RCC 7860 (cell line): Measurements from ENCODE around the gene LRCH1.

Experiments
- DNase-seq: peaks from one replicate; pipeline ENCODE4 v3.0.0-alpha.2; 2015; ENCODE audit warnings: low spot score
- FAIRE-seq: peaks from 2 replicates; lab custom pipeline; 2012; peaks lifted over from hg19 to GRCh38; lab: Jason Lieb, UNC

LRCH1 gene

GRCh38 chr13:46632176-46632575 is 79.2 kb downstream of the LRCH1 start:
- FAIRE-seq (no peak), DNase-seq (no peak)

GRCh38 chr13:46633416-46633815 is 80.4 kb downstream of the LRCH1 start:
- FAIRE-seq (peak; percentile 83), DNase-seq (peak; percentile 83)

DNA sequence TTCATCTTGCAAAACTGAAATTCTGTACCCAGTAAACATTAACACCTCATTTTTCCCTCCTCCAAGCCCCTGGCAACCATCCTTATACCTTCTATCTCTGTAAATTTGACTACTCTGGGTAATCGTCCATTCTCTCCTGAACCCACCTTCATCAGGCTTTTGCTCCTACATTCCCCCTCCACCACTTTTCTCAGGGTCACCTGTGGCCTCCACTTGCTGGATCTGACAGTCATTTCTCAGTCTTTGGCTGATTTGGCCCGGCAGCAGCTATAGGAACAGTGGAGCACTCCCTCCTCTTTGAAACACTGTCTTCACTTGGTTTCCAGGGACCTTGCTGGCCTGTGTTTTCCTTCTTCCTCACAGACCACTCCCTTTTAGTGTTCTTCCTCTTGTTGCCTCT is 83.5 kb downstream of the LRCH1 start:
- no peak for FAIRE-seq
- DNase-seq: no peak

- DNase-seq (no peak), FAIRE-seq (no peak)
These were observed 84.2 kb downstream of the LRCH1 start for GRCh38 chr13:46637213-46637612.

DNA sequence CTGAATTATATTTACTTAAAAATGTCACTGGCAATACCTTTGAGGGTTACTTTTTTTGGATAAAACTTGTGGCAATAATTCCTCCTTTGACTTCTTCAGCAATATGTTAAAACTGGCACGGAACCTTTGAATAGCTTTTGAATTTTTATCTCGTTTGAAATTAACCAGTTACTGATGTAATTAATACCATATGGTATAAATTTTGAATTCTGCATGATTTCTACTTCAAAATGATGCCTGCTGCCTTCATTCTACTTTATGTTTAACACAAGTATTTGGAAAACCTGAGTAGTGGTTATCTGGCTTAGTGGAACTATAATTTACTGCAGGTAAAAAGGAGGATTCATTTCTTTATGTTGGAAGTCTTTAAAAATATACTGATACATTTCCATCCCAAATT is 85.3 kb downstream of the LRCH1 start:
- FAIRE-seq: no peak
- DNase-seq: no peak

DNA sequence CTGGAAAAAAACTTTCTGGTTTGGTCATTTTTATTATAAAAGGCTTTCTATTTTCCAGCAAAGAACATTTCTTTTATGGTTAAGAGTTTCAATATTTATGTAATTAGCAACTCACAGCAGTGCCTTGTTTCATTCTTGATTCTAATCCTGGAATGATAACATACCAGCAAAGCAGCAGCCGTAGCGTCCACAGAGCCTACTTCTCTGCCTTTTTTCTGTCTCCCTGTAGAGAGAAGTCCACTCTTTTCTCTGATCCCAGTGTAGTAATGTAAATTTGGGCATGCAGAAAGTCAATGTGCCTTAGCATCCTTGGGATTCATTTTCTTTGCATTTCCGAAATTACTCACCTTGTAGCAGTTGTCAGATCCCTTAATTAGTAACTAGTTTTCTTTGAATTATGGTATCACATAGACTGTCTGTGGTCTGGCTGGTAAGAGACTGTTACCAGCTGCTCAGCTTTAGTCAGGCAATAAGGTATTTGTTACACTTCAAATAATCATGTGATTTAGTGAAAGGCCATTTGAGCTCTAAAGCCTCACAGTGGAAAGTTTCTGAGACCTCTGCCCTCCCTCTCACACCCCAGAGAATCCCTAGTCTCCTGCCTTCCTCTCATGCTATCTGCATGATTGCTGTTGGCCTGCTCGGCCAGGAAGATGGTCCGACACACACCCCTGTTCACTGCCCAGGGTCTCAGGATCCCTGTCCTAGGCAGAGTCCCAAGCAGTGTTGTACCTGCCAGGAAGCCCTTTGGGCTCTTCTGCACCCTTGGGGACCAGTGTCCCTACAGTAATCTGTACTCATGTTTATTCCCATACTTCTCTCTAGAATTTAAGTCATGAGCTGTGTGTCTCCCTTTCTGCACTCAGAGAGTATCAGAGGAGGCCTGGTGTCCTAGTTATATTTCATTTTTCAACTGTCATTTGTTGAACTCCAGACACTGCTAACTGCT is 86.3 kb downstream of the LRCH1 start:
- DNase-seq: peak; percentile 80
- peak; percentile 96 for FAIRE-seq

DNA sequence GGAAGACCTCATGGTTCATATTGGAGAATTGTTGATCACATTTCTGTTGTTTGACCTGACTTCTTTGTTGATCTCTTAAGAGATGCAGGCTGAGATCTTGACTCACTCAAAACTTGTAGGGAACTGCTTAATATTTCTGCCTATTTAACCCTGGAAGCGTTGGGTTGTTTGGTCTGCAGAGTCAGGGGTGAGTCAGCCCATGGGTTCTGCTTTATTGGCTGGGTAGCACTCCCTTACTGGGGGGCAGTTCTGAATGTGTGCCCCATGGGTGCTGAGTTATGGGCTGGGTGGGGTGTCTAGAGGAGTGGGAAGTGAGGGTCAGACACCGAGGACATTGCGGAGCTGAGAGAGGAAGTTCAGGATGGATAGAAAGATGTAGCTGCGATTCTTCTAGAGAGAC is 87.9 kb downstream of the LRCH1 start:
- DNase-seq (peak; percentile 62), FAIRE-seq (peak; percentile 70)

DNA sequence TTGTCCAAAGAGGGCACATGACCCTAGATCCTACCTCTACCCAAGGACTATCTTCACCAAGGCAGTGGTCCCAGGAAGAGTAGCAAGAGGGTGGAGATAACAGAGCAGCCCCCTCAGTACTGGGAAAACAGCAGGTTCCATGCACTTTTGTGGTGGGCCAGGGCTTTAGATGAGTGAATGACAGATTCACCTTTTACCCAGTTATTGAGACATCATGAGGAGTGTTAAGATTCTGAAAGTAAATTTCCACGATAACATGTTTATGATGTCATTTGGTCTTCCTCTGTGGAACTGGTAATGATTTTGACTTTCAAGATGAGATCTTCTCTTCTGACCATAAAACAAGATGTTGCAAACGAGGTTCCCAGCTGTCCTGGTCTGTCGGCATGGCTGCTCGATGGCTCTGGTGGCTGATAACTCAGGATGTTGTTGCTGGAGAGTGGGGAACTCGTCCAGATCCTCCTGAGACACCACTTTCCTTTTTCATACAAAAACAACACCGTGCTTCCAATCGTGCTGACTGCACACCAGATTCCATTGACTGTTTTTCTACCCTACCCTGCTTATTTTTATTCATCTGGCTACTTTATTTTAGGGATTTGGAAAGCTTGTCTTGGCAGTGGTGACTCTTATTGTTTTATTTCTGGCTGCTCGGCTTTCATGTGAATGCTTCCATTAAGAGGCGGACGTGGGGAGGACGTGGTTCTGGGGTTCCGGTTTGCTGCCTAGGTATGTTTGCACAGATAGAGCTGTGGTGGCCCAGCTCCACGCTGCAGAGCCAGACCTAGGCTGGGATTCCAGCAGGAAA is 88.5 kb downstream of the LRCH1 start:
- FAIRE-seq (peak; percentile 48), DNase-seq (peak; percentile 53)

DNA sequence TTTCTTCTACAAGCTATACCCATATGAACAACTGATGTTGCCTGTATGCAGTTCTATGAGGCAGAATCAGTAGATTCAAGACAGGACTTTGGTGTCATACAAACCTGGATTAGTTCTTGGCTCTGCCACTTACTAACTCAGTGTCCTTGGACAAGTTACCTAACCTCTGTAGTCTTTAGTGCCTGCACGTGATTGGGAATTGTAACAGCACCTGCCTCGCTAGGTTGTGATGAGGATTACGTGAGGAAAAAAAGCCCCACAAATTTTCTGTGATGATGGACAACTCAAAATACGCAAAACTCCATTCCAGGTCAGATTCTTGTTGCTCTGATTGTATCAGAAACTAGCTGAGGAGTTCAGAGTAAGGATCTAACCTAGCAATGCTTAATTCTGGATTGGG is 89.3 kb downstream of the LRCH1 start:
- DNase-seq: no peak
- FAIRE-seq: no peak

- FAIRE-seq (no peak), DNase-seq (no peak)
These were observed 90.3 kb downstream of the LRCH1 start for GRCh38 chr13:46643165-46643777.

DNA sequence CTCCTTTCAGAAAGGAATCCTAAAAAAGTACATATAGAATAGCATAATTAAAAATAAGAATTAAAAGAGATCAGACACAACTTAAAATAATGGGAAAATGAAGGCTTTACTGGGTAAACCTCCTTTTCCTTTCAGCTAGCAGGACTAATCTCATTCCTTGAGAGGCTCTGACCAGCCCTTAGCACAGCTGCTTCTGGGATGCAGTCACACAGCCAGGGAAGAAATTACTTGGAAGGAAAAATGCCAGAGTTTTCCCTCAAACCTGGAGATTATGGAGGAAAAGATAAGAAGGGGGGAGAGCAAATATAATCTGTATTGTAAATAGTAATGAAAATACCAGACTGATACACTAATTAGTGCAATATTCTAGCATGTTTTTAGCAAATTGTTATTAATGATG is 91.8 kb downstream of the LRCH1 start:
- DNase-seq (no peak), FAIRE-seq (no peak)

DNA sequence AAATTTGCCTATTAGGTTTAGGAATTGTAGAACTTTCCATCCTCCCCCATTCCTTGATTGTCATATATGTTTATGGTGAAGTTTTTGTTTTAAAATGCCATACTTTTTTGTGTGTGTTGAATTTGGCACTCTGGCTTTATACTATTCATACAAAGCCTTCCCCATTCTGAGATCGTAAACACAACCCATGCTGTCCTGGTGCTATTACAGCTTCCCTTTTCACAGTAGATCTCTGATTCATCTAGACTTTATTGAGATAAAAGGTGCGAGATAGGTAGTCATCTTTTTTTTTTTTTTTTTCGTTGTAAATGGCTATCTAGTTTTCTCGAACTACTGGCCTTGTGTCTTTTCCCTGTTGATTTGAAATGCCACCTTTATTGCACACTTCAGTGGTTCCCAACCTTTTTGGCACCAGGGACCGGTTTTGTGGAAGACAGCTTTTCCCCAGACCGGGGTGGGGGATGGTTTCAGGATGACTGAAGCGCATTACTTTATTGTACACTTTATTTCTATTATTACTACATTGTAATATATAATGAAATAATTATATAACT is 94.6 kb downstream of the LRCH1 start:
- FAIRE-seq (no peak), DNase-seq (no peak)

- FAIRE-seq: peak; percentile 21
- peak; percentile 20 for DNase-seq
These were observed 95.2 kb downstream of the LRCH1 start for GRCh38 chr13:46648166-46648607.

GRCh38 chr13:46649816-46650215 is 96.8 kb downstream of the LRCH1 start:
- no peak for FAIRE-seq
- DNase-seq: no peak

- FAIRE-seq: no peak
- no peak for DNase-seq
These were observed 102.0 kb downstream of the LRCH1 start for GRCh38 chr13:46654951-46655350.

DNA sequence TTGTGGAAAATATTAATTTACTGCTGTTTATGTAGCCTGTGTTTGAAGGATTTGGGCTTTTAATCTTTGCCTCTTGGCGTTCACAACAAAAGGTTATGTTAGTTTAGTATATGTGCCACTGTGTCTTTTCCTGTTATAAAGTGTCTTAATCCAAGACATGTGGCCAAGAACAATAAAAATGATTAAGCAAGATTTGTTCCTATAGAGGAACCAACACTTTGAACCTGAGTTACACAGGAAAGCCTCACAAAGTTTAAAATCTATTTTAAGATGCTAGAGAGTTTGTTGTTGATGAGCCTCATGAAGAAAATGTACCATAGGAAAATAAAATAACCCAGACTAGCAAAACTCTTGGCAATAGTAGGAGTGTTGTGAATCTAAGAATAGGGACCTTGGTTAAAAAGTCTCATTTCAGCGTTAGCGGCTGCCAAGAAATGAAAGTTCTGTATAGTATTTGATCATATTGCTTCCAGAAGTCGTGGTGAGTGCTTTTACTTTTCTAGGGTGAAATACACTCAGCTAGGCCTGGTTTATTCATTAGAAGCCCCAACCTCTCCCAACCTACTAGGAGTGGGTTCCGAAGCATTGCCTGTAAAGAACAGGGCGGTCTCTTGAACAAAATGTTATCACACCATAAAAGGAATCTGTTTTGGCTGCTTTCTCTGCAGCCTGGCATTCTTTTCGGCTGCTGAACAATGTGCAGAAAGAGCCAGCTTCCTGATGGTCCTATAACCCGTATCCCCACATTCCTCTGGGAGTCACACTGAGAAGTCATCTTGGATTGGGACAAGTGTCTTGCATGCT is 102.6 kb downstream of the LRCH1 start:
- FAIRE-seq (no peak), DNase-seq (no peak)

DNA sequence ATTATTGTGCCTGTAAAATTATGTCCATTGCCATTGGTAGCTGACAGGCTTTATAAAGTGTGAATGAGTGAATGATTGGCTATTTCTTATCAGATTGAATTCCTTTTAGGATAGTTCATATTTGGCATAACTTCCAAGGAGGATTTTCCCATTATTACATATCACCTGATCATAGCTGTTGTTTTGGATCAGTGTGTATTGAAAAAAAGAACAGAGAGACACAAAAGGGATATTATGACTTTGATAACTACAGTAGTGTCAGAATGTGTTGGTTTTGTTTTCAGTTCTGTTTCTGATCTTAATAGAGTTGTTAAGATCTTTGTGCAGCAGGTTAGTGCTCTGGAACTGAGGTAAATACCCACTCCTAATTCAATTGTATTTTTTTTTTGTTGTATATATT is 103.8 kb downstream of the LRCH1 start:
- no peak for FAIRE-seq

DNA sequence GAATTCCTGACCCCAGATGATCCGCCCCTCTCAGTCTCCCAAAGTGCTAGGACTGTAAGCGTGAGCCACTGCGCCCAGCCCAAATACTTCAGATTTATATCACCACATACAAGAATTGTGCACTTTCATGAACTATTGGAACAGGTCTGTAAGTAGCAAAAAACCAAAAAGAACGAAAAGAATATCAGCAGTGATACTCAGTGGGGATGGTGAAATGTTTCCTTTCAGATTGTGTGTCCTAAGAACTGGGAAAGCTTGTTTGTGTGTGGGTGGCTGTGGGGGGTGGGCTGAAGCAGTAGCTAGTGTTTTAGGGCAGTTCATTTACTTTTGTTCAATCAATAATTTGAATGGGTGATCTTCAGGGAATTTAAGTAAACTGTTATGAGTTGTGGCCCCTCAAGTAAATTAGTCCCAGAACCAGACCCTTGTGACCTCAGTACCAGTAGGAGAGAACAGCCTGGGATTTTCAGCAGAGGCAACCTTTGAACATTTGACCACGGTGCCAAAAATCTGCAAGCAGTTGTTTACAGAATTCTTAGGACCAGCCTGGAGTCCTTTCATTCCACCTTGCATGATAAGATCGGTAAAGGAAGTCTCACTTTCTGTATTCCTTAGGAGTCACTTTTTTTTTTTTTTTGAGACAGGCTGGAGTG is 106.6 kb downstream of the LRCH1 start:
- DNase-seq (no peak), FAIRE-seq (no peak)

More for the DNA sequence above, 103.8 kb downstream of the LRCH1 start:
- no peak for DNase-seq

GRCh38 chr13:46660416-46660815 is 107.4 kb downstream of the LRCH1 start:
- FAIRE-seq: no peak

GRCh38 chr13:46660857-46661256 is 107.9 kb downstream of the LRCH1 start:
- FAIRE-seq (no peak), DNase-seq (no peak)

More at GRCh38 chr13:46660416-46660815, 107.4 kb downstream of the LRCH1 start:
- DNase-seq: no peak
